ENCODE results near the gene TULP3.

DNA sequence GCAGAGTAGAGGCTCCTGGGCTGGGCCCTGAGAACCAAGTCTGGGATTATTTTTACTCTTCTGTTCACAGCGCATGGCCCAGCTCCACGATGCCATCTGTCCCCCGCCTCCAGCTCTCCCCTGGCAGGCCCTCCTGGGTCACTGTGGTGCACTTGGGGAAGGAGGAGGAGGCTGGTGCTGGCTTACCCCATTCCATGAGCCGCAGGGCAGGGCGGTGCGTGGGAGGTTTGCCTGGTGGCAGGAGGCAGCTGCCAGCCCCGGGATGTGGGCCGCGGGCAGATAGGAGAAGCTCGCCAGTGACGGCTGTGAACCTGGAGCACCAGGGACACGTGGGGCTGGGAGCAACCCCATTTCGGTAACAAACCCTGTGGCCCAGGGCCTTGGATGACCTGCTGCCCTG, 91.7 kb downstream of the TULP3 start:
- TF ChIP-seq CTCF (conservative IDR thresholded peaks at IDR 0.05) = no peak
- TF ChIP-seq EZH2 (IDR thresholded peaks at IDR 0.05; ENCODE audit: low read depth) = no peak

Data from PC-9 (cell line).